Adrenal gland (tissue), 5 donors: ENCODE data around the gene GTF2A1L.

ENCODE experiments used
- POLR2A ChIP-seq, 2 donors: fragments of 450-650 bp; IDR thresholded peaks; one replicate each; pipeline ENCODE4 v1.6.1; 2017; ENCODE audit warnings: antibody characterized with exemption in 2 of 2, mild to moderate bottlenecking in 2 of 2, moderate library complexity in 1 of 2
- TF ChIP-seq, protein P1 (sequence below), 6 experiments: fragments of 450-650 bp in 4 of 6; fragments of 200-600 bp in 2 of 6; sonication (generic) in 1 of 6; IDR thresholded peaks; 1 replicate in 5 of 6; 2 replicates in 1 of 6; pipeline versions ENCODE4 v1.5.1 to v1.8.0; 2016 to 2021; ENCODE audit warnings: antibody characterized with exemption in 6 of 6, mild to moderate bottlenecking in 2 of 6, moderate library complexity in 1 of 6
- donor health status: DM: no; HTN: no; CAD: no.

GRCh38 chr2:48722391-48722790 lies 104.7 kb downstream of the GTF2A1L start:
- TF ChIP-seq, protein P1, sequence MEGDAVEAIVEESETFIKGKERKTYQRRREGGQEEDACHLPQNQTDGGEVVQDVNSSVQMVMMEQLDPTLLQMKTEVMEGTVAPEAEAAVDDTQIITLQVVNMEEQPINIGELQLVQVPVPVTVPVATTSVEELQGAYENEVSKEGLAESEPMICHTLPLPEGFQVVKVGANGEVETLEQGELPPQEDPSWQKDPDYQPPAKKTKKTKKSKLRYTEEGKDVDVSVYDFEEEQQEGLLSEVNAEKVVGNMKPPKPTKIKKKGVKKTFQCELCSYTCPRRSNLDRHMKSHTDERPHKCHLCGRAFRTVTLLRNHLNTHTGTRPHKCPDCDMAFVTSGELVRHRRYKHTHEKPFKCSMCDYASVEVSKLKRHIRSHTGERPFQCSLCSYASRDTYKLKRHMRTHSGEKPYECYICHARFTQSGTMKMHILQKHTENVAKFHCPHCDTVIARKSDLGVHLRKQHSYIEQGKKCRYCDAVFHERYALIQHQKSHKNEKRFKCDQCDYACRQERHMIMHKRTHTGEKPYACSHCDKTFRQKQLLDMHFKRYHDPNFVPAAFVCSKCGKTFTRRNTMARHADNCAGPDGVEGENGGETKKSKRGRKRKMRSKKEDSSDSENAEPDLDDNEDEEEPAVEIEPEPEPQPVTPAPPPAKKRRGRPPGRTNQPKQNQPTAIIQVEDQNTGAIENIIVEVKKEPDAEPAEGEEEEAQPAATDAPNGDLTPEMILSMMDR (IDR thresholded peaks at IDR 0.05) = no peak
- TF ChIP-seq POLR2A (IDR thresholded peaks at IDR 0.05) = no peak
